ENCODE results near the gene EFEMP2.

Gene EFEMP2

DNA sequence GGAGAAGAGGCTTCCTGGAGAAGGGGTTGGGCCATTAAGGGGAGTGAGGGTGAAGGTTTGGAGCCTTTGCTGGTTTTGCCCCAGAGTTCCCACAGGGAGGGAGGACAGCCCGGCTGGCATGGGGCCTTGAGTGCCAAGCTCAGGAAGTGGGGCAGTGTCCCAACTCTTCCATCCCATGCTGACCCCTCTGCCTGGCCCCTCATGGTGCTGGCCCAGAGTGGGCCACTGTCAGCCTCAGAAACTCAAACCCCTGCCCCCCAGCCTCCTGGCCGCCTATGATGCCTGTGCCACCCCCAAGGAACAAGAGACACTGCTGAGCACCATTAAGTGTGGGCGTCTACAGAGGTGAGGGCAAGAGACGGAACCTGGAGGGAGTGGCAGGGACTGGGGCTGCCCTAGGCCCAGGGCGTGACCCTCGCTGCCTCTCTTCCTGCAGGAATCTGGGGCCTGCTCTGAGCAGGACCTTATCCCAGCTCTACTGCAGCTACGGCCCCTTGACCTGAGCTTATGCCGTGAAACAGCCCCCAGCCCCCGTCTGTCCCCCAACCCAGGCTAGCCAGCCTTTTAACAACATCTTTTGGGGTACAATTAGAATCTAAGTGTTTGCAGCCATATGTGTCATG is 6.9 kb downstream of the EFEMP2 start:
- DNase-seq (ENCODE audit: low spot score): no peak

DNA sequence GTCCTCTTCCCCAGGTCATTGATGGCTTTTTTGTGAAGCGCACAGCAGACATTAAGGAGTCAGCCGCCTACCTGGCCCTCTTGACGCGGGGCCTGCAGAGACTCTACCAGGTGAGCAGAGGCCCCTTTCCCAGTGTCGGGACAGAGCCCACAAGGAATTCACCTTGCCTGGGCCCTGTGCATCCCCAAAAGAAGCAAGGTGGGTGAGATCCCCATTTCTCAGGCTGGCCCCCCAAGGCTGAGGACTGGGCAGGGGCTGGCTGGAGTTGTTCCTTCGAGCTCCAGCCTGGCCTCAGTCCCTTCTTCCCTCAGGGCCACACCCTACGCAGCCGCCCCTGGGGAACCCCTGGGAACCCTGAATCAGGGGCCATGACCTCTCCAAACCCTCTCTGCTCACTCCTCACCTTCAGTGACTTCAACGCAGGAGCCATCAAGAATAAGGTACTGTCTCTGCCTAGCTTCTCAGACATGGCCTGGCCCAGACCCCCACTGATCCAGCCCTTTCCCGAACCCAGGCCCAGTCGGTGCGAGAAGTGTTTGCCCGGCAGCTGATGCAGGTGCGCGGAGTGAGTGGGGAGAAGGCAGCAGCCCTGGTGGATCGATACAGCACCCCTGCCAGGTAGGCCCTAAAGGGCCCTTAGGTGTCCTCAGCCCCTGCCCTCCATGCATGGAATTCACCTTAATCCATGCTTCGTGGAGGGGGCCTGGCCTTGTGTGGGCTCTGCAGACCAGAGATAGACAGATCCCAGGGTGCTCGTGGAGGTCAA is 7.7 kb downstream of the EFEMP2 start:
- no peak for DNase-seq (ENCODE audit: low spot score)

- DNase-seq (ENCODE audit: low spot score): no peak
These were observed 8.5 kb downstream of the EFEMP2 start for GRCh38 chr11:65863889-65864705.

DNA sequence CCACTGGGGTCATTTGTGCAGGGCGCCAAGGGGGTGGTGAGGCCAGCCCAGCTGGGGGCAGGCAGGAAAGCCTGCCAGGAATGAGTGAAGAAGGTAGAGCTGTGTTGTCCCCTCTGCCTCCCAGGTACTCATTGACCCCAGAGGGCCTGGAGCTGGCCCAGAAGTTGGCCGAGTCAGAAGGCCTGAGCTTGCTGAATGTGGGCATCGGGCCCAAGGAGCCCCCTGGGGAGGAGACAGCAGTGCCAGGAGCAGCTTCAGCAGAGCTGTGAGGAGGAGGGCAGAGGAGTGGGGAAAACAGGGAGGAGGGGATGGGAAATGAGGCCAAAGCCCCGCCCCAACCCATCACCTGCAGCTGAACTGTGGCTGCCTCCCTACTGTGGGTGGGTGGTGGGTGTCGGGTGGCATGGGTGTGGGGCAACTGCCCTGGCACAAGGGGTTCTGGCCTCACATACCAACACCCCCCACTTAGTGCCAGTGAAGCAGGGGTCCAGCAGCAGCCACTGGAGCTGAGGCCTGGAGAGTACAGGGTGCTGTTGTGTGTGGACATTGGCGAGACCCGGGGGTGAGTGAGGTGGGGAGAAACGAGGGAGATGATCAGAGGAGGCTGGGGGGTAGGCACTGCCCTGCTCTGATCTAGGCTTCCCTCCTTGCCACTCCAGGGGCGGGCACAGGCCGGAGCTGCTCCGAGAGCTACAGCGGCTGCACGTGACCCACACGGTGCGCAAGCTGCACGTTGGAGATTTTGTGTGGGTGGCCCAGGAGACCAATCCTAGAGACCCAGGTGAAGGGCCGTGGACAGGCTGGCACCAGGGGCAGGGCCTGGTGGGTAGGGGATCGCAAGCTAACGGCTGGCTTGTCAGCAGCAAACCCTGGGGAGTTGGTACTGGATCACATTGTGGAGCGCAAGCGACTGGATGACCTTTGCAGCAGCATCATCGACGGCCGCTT is 9.4 kb downstream of the EFEMP2 start:
- no peak for DNase-seq (ENCODE audit: low spot score)

- DNase-seq (ENCODE audit: low spot score): no peak
These were observed 10.3 kb downstream of the EFEMP2 start for GRCh38 chr11:65862191-65862735.

DNA sequence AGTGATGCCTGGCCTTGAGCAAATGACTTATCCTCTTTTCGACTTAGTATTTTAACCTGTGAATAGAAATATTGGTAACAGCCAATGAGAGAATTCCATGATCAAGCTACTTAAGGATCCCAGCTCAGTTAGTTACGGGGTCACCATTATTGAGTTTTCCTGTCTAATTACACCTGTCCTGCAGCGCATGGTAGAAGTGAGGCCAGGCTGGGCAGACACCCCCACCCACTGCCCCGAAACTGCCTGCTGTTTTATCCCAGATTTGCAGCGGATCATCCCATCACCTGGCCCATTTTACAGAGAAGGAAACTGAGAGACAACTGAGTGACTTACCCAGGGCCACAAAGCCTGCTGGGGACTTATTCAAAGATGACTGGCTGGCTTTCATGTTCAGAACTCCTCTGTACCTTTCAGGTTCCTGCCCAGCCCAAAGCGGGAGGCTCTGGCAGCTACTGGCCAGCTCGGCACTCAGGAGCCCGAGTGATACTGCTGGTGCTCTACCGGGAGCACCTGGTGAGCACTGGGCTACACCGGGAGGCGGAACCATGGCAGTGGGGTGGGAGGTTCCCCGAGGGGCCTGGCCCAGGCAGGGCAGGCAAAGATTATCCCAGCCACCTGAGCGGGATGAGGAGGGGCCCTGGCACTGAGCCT is 10.9 kb downstream of the EFEMP2 start:
- no peak for DNase-seq (ENCODE audit: low spot score)

- DNase-seq (ENCODE audit: low spot score): no peak
These were observed 11.5 kb downstream of the EFEMP2 start for GRCh38 chr11:65861165-65861505.

DNA sequence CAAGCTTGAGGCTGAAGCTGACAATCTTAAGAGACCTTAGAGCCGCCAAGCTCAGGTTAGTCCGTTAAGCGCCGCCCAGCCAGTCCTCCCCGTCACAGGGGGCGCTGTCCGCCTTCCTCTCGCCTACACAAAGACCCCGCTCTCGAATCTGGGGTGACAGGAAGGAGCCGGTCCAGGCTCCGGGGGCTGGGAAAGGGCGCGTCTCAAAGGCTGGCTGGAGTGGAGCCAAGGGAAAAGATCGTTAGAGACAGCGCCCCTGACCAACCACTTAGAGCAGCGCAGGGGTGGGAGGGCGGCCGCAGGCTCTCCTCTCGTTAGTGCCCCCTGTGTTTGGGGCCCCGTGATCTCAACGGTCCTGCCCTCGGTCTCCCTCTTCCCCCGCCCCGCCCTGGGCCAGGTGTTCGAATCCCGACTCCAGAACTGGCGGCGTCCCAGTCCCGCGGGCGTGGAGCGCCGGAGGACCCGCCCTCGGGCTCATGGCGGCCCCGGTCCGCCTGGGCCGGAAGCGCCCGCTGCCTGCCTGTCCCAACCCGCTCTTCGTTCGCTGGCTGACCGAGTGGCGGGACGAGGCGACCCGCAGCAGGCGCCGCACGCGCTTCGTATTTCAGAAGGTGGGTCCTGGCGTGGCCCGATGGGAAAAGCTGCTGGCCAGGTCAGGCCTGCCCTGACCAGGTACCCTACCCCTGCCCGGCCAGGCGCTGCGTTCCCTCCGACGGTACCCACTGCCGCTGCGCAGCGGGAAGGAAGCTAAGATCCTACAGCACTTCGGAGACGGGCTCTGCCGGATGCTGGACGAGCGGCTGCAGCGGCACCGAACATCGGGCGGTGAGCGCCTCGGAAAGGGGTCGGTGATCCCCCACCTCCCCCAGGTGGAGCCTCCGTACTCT is 12.1 kb downstream of the EFEMP2 start, which contains the start of gene MUS81:
MUS81 (plus strand) TSS at position 156 of the 887 bp plus-strand sequence; CDS start at position 477, 321 bp downstream.
- peak; percentile 92 for DNase-seq (ENCODE audit: low spot score)

GRCh38 chr11:65859812-65860277 is 12.8 kb downstream of the EFEMP2 start:
- DNase-seq (ENCODE audit: low spot score): no peak

DNA sequence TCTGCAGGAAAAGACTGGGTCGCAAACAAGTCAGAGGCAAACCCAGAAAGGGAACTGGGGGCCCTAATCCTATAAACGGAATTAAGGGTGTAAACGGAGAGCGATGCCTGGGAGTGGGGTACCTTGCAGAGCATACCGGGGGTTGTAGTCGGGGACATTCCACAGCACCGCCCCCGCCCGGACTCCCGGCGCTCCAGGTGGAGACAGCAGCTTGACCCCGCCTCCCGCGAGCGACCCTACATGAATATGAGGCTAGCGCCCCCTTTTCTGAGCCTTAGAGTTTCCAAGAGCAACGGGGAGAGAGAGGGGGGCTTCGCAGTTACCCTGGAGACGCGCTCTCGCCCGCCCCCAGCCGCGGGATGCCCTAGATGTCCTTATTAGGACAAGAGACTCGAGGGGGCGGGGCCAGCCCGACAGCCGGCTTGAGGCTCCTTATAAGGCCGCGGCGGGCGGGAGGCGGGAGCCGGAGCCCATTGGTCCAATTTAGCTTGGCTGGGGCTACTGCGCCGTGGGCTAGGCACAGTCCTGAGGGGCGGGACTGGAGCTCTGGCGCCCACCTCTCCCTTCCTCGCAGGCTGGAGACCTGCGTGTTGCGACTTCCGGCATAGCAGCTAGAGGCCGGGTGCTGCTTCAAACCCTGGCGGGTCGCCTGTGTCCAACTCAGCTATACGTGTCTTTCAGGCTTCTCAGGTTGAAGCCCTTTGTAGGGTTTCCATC is 13.3 kb downstream of the EFEMP2 start:
- peak; percentile 93 for DNase-seq (ENCODE audit: low spot score)

- DNase-seq (ENCODE audit: low spot score): no peak
These were observed 13.9 kb downstream of the EFEMP2 start for GRCh38 chr11:65858681-65859087.

- peak; percentile 82 for DNase-seq (ENCODE audit: low spot score)
These were observed 14.5 kb downstream of the EFEMP2 start, which contains the start of gene CFL1 for GRCh38 chr11:65857853-65858680. Gene CFL1 (minus strand): TSS chr11:65858180. CDS start chr11:65858099, 81 bp downstream.

DNA sequence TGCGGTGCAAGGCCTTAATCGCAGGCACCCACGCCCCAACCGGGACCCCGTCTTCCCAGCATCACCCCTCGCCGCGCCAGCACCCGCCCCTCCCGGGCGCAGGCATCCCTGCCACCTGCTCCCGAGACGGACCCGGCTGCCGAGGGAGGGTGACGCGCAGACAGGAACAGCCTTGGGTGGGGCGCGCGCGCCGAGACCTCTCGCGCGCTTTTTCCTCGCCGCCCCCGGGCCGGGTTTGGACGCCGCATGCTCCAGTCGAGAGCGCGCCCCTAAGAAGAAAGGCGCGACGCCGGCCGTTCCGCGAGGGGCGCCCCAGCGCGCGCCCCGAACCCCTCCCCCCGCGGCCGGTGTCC is 15.1 kb downstream of the EFEMP2 start:
- DNase-seq (ENCODE audit: low spot score): no peak

GRCh38 chr11:65856689-65857499 is 15.7 kb downstream of the EFEMP2 start:
- no peak for DNase-seq (ENCODE audit: low spot score)

GRCh38 chr11:65855927-65856363 is 16.7 kb downstream of the EFEMP2 start:
- no peak for DNase-seq (ENCODE audit: low spot score)

- DNase-seq (ENCODE audit: low spot score): no peak
These were observed 17.5 kb downstream of the EFEMP2 start for GRCh38 chr11:65854852-65855837.

All from HuH-7 (cell line).